HG03175 (cell line): ENCODE measurements around the gene MRPL38.

Source experiments
- ATAC-seq: cut with Tn5 transposase; IDR thresholded peaks from one replicate; pipeline ENCODE4 v1.9.1; 2021; ENCODE audit warnings: mild to moderate bottlenecking, moderate library complexity; ENCODE audit not compliant: unreplicated experiment

The MRPL38 gene

DNA sequence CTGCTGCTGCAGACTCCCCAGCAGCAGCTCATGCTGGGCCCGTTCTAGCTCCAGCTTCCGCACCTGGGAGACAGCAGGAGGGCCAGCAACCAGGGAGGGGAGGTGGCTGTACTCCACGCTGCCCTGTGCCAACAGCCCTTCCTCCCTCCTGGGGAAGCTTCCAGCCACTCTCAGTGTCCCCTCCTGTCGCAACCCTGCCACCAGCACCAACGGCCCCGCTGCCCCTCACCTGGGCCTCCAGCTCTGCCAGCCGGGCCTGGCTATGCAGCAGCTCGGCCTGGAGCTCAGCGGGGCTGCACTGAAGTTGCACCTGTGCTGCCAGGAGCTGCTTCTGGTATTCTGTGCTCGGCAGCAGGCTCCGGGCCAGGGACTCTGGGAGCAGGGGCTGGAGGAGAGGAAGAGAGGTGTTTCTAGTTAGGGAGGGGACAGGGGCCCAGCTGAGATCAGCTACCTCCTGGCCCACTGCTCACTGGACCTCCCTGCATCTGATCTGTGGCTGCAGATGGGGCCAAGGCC, 15.4 kb upstream of the MRPL38 start:
- no peak for ATAC-seq

GRCh38 chr17:75919611-75920010, 14.9 kb upstream of the MRPL38 start:
- ATAC-seq = no peak

- no peak for ATAC-seq
Observed at GRCh38 chr17:75917917-75918445, 13.3 kb upstream of the MRPL38 start.

- ATAC-seq = no peak
Observed at GRCh38 chr17:75917141-75917916, 12.6 kb upstream of the MRPL38 start.

- ATAC-seq = no peak
Observed at GRCh38 chr17:75915268-75915667, 10.6 kb upstream of the MRPL38 start.

DNA sequence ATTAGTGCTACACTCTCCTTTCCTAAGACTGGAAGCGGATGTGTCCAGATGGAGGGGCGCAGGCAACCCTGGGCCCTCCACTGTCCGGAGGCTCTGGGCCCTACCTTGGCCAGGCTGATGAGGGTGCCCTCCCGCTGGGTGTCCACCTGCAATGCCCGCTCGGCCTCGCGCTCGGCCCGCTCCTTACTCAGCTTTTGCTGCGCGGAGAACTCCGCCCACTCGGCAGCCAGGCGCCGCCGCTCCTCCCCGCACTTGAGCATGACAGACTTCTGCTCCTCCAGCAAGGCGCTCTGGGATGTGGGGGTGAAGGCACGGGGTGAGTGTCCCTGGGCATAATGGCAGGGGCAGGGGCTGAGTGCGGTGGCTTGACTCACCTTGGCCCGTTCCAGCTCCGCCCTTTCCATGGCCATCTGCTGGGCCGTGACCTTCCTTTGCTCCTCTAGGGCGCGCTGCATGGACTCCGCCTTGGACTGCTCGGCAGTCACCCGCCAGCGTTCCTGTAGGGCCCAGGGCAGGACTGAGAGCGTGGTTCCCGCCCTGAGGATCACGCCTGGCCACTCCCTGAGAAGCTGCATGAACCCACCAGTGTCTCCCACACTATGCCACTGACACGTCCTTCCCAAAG, 10.1 kb upstream of the MRPL38 start:
- no peak for ATAC-seq

- no peak for ATAC-seq
Observed at GRCh38 chr17:75913537-75914210, 9.0 kb upstream of the MRPL38 start.

- no peak for ATAC-seq
Observed at GRCh38 chr17:75910699-75911098, 6.0 kb upstream of the MRPL38 start.

DNA sequence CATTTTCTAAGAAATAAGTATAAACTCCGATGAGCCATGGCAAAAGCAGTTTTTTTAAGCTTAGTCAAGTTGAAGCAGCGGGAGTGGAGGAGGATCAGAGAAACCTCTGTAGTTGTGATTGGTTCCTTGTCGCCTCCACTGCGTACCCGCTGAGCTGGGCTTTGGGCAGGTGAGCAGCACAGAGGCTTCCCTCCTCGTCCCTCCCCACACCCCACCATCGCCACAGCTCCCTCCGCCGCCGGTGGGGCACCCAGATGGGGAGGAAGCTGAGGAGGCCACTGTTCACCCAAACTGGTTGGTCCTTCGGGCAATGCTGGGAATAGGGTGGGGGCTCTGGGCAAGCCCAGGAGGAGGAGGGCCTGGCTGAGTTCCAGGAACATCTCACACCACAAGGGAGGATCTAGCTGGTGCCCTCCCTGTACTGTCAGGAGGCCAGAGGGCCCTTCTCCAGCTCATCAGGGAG, 5.2 kb upstream of the MRPL38 start:
- no peak for ATAC-seq

- no peak for ATAC-seq
Observed at GRCh38 chr17:75909051-75909811, 4.5 kb upstream of the MRPL38 start.

DNA sequence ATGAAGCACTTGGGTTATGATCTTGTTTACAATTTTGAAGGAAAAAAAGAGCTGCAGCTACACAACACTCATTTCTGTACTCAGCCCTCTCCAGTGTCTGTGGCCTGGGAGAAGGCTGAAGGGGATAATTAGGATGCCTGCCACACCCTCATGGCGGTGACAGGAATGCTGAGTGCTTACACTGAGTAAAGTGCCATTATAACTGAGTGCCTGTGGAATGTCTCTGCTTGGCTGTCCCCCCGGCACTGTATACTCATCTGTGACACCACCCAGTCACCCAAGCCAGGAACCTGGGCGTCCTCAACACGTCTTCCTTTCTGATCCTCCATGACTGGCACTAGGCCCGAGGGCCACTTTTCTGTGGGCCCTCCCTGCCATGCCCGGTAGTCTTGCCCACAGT, 3.5 kb upstream of the MRPL38 start:
- ATAC-seq = no peak

GRCh38 chr17:75906143-75906884, 1.6 kb upstream of the MRPL38 start:
- no peak for ATAC-seq

DNA sequence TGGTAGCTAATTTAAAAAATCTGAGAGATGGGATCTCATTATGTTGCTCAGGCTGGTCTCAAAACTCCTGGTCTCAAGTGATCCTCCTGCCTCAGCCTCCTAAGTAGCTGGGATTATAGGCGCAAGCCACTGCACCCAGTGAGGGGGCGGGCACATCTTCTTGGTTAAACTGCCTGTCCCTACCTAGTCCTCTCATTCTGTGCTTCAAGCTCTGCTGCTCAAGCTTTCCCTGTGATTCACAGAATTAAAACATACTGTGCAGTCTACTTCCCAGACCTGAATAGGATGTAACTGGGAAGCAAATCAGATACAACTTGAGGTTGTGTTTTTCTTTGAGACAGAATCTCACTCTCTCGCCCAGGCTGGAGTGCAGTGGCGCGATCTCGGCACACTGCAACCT, 2.3 kb downstream of the MRPL38 start:
- no peak for ATAC-seq

DNA sequence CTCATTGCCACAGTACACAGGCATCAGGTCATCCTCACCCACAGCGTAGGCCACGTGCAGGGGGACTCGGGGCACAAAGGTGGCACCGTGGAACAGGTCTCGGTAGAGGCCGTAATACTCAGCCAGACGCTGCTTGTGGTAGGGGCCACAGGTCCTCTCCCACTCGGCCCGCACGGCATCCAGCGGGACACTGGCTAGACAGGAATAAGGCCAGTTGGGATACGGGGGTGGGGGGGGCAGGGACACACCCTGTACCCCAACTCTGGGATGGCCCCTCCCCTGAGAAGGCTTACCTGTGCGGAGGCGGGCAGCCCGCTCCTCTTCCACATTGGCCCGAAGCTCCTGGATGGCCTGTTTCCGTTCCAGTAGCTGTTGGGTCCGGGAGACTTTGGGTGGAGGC, 3.0 kb downstream of the MRPL38 start:
- no peak for ATAC-seq

DNA sequence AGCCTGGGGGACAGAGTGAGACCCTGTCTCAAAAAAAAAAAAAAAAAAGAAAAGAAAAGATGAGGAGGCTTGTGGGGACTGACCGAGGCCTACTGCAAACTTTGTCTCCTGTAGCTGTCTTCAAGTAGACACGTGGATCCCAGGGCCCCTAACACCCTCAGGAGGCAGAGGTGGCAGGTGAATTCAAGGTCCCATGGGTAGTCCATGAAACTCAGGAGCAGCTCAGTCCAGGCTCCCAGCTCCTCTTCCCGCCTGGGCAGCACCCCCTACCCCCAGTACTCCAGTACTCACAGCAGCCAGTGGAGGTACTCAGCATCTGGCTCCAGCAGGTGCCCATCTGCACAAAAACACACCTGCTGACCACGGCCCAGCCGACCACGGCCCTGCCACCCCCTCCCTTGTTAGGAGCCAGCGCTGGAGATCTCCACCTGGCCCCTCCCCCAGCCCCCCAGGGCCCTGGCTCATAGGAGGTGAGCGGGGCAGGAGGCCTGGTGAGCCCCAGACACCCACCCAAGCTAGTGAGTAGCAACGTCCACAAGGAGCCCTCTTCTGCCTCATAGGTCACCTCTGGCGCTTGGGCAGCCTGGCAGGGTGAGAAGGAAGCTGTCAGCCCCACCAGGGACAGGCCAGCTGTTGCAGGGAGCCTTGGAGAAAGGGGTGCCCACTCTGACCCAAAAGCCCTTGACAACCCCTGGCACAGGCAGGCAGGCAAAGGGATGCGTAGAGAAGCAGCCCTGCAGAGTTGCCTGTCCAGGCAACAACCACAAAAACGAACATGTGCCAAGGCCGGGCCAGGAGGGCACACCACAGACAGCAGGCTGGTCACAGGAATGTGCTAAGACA, 3.8 kb downstream of the MRPL38 start:
- ATAC-seq = no peak

GRCh38 chr17:75899767-75900468, 4.8 kb downstream of the MRPL38 start:
- no peak for ATAC-seq

DNA sequence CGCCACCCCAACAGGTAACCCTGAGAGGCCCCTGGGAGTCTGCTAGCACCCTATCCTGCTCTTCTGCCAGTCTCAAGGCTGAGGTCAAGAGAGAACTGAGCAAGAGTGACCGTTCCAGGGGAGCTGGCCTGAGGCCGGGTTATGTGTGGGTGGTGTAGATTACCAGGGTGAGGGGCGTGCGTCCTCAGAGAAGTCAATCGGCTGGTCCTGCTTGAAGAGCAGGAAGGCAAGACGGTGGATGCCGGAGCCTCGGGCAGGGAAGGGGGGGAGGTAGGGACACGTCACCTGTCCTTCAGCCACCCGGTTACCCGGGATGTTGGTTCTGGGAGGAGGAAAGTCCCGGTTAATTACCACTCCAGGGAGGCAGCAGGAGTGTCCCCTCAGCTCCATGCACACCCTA, 5.3 kb downstream of the MRPL38 start:
- no peak for ATAC-seq

DNA sequence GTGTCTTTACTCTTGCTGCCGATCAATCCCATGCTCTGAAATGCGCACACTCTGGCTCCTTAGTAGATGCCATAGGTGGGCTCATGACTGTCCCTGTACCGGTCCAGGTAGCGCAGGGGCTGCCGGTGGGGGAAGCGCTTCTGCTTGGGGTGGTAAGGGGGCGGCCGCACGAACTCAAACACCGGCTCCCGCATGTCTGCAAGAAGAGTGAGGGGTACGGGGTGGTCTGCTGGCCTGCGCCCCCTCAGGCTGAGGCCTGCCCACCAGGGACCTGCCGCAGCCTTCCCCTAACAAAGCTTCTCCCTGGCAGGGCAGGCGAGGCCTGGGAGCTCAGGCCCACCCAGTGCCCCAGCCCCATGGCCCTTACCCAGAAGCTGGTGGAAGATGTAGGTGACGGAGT, 5.9 kb downstream of the MRPL38 start:
- ATAC-seq = no peak

DNA sequence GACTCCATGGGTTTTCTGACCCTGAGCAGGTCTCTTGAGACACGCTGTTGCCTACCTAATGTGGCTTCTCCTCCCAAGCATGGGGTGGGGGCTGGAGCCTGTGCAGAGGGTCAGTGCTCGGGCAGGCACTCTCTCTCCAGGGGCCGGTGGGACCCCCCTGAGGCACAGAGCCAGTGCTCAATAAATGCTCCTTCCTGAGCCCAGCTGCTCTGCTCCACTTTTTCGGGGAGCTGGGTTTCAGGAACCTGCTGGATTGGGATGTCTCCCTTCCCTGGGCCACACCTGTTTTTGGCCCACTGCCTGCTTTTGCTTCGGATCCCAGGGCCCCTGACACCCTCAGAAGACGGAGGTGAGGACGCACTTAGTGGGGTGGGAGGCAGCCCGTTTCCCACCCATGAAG, 6.6 kb downstream of the MRPL38 start:
- no peak for ATAC-seq
